HepG2 (cell line): ENCODE results near the gene CPSF4. TPM values are rescaled to one million over a fixed set of nuclear protein-coding genes. Genes with fewer than 3 reads are reported as not detected.

Experiments used
- AGO2 ChIP-seq: fragments of 200-400 bp; formaldehyde crosslinking; optimal IDR thresholded peaks from 2 replicates; pipeline ENCODE3; 2017; ENCODE audit warnings: mild to moderate bottlenecking, low read depth, low read length, moderate library complexity
- FIP1L1 ChIP-seq: fragments of 200-400 bp; formaldehyde crosslinking; IDR thresholded peaks from 2 replicates; pipeline ENCODE4 v1.6.1; 2018; ENCODE audit warnings: low read depth, mild to moderate bottlenecking, low read length, moderate library complexity, borderline replicate concordance; ENCODE audit not compliant: insufficient read depth
- GTF2F1 ChIP-seq: fragments of 150-350 bp; IDR thresholded peaks from 2 replicates; pipeline ENCODE4 v1.6.1; 2014; ENCODE audit warnings: low read length
- RARG ChIP-seq: sonication (generic); formaldehyde crosslinking; IDR thresholded peaks from 2 replicates; pipeline ENCODE4 v1.4.0; 2020; ENCODE audit warnings: low read depth, mild to moderate bottlenecking, missing genetic modification reagents
- ZBTB7B ChIP-seq: sonication (generic); formaldehyde crosslinking; IDR thresholded peaks from 2 replicates; pipeline ENCODE4 v1.4.0; 2020; ENCODE audit warnings: missing genetic modification reagents
- ZNF468 ChIP-seq: sonication (generic); formaldehyde crosslinking; IDR thresholded peaks from 2 replicates; pipeline ENCODE4 v1.8.0; 2022; ENCODE audit warnings: mild to moderate bottlenecking, moderate library complexity, missing genetic modification reagents
- ZNF7 ChIP-seq: IDR thresholded peaks from 2 replicates; pipeline ENCODE4 v1.6.1; 2016; ENCODE audit warnings: missing biosample characterization, missing genetic modification reagents
- ZNF879 ChIP-seq: sonication (generic); formaldehyde crosslinking; IDR thresholded peaks from 2 replicates; pipeline ENCODE4 v1.8.1; 2023; ENCODE audit warnings: missing genetic modification reagents
- polyA plus RNA-seq, 8 experiments: library from polyadenylated mRNA; depleted of rRNA in 3 of 8; stranded (reverse) in 7 of 8; unstranded in 1 of 8; fragments of >200 nt; fragmentation: Illumina TruSeq in 4 of 8; extraction: Trizol in 4 of 8; gene quantifications; 2 replicates each; pipeline versions ENCODE4 v1.2.1 to v1.2.3, GENCODE V29; 2011 to 2016; ENCODE audit warnings: low read depth in 4 of 8, missing spikeins in 1 of 8, mixed read lengths in 1 of 8; ENCODE audit not compliant: insufficient read depth in 1 of 8
- total RNA-seq, 5 experiments: library from RNA; depleted of rRNA; stranded (reverse); fragments of >200 nt; fragmentation: Illumina TruSeq; extraction: Trizol; gene quantifications; 2 replicates each; pipeline ENCODE4 v1.2.3, GENCODE V29; 2016; ENCODE audit warnings: low read depth in 1 of 5
- TF ChIP-seq, protein P1 (sequence below): sonication (generic); formaldehyde crosslinking; IDR thresholded peaks from 2 replicates; pipeline ENCODE4 v1.4.0; 2020; ENCODE audit warnings: mild to moderate bottlenecking, missing genetic modification reagents
- TF ChIP-seq, protein P2 (sequence below): sonication (generic); formaldehyde crosslinking; IDR thresholded peaks from 2 replicates; pipeline ENCODE4 v1.4.0; 2020; ENCODE audit warnings: missing genetic modification reagents, mild to moderate bottlenecking, borderline replicate concordance
- TF ChIP-seq, protein P3 (sequence below): sonication (generic); formaldehyde crosslinking; IDR thresholded peaks from 2 replicates; pipeline ENCODE4 v1.4.0; 2020; ENCODE audit warnings: mild to moderate bottlenecking, low read depth, missing genetic modification reagents

The CPSF4 gene
- total and polyA plus RNA-seq, 2 of the 13 experiments (the other 11 are each of a cell fraction or from before 2014, with no cell fraction given): 34.1 to 49.6 TPM

DNA sequence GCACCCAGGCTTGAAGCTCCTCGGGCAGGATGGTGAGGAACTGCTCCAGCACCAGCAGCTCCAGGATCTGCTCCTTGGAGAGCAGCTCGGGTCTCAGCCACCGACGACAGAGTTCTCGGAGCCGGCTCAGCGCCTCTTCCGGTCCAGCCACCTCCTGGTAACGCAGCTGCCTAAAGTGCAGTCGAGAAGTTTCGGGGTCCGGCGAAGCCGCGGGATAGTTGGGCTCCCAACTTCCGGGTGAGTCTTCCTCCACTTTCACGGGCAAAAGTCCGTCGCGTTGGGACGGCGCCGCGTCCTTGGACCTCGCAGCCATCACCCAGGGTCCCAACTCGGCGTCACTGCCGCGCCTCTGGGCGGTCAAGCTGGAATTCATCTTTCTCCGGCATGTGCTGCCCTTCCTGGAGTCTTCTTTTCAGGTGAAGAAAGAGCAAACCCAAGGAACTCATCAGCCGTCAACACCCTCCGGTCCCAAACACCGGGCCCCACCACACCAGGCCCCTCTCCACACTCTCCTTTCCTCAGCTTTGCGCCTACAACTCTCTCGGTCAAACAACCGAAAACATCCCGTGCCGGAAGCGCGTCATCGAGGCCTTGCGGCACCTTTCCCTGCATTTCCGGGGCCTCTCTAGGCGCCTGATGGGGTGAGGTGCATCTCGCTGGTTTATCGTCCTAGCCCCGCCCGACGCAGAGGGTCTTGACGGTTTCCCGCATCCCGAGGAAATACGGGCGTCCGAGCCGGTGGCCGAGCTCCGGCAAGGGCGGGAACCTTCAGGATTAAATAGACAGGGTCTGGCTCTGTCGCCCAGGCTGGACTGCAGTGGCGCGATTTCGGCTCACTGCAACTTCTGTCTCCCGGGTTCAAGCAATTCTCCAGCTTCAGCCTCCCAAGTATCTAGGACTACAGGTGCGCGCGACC lies 61.2 kb downstream of the CPSF4 start, which contains the start of gene ZNF394 (continued):
- TF ChIP-seq, protein P1, sequence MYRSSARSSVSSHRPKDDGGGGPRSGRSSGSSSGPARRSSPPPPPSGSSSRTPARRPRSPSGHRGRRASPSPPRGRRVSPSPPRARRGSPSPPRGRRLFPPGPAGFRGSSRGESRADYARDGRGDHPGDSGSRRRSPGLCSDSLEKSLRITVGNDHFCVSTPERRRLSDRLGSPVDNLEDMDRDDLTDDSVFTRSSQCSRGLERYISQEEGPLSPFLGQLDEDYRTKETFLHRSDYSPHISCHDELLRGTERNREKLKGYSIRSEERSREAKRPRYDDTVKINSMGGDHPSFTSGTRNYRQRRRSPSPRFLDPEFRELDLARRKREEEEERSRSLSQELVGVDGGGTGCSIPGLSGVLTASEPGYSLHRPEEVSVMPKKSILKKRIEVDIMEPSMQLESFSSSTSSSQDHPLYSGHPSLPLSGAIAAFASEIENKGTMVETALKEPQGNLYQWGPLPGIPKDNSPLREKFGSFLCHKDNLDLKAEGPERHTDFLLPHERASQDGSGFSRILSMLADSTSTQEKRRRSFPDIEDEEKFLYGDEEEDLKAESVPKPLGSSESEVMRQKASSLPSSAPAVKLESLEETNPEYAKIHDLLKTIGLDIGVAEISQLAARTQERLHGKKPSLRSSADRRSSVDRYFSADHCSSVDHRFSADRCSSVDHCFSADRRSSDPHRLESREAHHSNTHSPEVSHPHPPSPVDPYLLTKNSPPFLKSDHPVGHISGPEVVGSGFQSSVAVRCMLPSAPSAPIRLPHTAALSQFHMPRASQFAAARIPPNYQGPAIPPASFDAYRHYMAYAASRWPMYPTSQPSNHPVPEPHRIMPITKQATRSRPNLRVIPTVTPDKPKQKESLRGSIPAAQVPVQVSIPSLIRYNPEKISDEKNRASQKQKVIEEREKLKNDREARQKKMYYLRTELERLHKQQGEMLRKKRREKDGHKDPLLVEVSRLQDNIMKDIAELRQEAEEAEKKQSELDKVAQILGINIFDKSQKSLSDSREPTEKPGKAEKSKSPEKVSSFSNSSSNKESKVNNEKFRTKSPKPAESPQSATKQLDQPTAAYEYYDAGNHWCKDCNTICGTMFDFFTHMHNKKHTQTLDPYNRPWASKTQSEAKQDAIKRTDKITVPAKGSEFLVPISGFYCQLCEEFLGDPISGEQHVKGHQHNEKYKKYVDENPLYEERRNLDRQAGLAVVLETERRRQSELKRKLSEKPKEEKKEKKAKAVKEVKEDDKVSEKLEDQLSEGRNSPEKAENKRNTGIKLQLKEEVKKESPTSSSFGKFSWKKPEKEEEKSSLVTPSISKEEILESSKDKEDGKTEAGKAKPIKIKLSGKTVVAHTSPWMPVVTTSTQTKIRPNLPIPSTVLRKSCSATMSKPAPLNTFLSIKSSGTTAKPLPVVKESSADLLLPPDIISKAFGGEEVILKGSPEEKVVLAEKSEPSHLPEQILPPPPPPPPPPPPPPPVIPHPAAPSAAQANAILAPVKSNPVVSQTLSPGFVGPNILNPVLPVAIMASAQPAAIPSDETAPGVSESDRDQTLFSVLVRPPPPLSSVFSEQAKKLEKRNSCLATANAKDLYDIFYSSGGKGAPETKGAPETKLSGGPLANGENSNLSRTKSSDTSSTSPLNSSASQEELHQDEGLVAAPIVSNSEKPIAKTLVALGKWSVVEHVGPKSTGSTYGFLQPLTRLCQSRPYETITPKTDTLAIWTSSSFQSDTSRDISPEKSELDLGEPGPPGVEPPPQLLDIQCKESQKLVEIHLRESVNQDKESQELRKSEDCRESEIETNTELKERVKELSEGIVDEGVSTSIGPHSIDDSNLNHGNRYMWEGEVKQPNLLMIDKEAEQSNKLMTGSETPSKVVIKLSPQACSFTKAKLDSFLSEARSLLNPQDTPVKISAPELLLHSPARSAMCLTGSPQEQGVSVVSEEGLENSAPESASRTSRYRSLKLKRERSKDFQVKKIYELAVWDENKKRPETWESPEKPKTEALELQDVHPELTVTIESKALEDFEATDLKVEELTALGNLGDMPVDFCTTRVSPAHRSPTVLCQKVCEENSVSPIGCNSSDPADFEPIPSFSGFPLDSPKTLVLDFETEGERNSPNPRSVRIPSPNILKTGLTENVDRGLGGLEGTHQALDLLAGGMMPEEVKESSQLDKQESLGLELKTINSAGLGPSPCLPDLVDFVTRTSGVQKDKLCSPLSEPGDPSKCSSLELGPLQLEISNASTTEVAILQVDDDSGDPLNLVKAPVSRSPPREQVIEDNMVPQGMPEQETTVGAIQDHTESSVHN (CRISPR knock-in tag): no peak
- TF ChIP-seq ZNF7 (CRISPR knock-in tag) (no peak), GTF2F1 (no peak), ZBTB7B (CRISPR knock-in tag) (peak; percentile 55), ZNF879 (CRISPR knock-in tag) (0 out of 2 replicates have a peak, but pooled peaks have one; percentile 57), FIP1L1 (0 out of 2 replicates have a peak, but pooled peaks have one; percentile 34), ZNF468 (CRISPR knock-in tag) (0 out of 2 replicates have a peak, but pooled peaks have one; percentile 37), RARG (CRISPR knock-in tag) (no peak), AGO2 (peak; percentile 74)
- TF ChIP-seq, protein P2, sequence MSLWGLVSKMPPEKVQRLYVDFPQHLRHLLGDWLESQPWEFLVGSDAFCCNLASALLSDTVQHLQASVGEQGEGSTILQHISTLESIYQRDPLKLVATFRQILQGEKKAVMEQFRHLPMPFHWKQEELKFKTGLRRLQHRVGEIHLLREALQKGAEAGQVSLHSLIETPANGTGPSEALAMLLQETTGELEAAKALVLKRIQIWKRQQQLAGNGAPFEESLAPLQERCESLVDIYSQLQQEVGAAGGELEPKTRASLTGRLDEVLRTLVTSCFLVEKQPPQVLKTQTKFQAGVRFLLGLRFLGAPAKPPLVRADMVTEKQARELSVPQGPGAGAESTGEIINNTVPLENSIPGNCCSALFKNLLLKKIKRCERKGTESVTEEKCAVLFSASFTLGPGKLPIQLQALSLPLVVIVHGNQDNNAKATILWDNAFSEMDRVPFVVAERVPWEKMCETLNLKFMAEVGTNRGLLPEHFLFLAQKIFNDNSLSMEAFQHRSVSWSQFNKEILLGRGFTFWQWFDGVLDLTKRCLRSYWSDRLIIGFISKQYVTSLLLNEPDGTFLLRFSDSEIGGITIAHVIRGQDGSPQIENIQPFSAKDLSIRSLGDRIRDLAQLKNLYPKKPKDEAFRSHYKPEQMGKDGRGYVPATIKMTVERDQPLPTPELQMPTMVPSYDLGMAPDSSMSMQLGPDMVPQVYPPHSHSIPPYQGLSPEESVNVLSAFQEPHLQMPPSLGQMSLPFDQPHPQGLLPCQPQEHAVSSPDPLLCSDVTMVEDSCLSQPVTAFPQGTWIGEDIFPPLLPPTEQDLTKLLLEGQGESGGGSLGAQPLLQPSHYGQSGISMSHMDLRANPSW (CRISPR knock-in tag): no peak
- TF ChIP-seq, protein P3, sequence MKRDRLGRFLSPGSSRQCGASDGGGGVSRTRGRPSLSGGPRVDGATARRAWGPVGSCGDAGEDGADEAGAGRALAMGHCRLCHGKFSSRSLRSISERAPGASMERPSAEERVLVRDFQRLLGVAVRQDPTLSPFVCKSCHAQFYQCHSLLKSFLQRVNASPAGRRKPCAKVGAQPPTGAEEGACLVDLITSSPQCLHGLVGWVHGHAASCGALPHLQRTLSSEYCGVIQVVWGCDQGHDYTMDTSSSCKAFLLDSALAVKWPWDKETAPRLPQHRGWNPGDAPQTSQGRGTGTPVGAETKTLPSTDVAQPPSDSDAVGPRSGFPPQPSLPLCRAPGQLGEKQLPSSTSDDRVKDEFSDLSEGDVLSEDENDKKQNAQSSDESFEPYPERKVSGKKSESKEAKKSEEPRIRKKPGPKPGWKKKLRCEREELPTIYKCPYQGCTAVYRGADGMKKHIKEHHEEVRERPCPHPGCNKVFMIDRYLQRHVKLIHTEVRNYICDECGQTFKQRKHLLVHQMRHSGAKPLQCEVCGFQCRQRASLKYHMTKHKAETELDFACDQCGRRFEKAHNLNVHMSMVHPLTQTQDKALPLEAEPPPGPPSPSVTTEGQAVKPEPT: no peak
